SK-N-MC (cell line): ENCODE data around the gene SVBP.

Experiments used
- EZH2 ChIP-seq: fragments of 200-600 bp; sonication (generic); IDR thresholded peaks from one replicate; pipeline ENCODE4 v1.6.1; 2017; ENCODE audit warnings: antibody characterized with exemption
- FOXP2 ChIP-seq: optimal IDR thresholded peaks from 2 replicates; pipeline ENCODE3; 2011; ENCODE audit warnings: mild to moderate bottlenecking, moderate library complexity; ENCODE audit not compliant: insufficient read depth; ENCODE audit errors: extremely low read length, control extremely low read depth
- POLR2AphosphoS5 ChIP-seq: IDR thresholded peaks from 2 replicates; pipeline ENCODE4 v1.6.1; 2012; ENCODE audit warnings: mild to moderate bottlenecking, low read depth, low read length, borderline replicate concordance

DNA sequence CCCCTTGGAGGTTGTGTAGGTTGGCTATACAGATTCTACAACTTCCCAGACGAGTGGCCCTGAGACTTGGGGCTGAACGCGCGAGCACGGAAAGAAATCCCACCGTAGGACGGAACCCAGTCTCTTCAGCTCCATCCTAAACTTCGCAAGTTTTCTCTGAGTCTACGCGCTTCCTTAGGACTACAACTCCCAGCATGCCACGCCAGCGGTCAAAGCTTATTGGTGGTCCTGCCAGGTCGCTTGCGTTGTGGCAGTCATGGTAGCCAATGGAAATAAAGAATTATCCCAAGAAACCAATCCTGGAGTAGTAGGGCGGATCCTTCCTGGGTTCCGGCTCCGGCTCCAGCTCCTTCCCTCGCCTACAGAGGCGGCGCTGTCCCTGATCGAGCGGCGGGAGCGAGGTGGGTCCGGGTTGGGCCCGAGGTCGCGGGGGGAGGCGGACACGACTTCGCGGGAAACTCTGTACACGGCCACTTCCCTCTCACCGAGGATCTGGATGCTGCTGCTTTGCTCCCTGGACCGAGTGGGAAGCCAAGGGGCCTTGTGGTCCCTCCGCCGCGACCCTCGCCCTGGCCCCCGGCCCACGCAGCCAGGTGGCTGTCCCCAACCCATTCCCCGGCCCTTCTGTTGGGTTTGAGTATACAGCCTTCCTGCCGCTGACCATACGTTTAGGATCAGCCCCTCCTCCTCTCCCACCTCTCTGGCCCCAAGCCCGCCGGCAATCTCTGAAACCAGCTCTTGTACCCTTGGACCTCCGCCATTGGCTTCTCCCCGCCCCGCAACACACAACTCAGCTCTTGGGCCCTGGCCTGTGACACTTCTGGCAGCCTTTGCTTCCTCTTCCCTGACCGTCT, 29.3 kb upstream of the SVBP start, which contains the start of gene ZNF691:
- TF ChIP-seq POLR2AphosphoS5: peak; percentile 91
- TF ChIP-seq FOXP2: no peak
- TF ChIP-seq EZH2: no peak
